ENCODE results near the gene BTBD7.
"Not testable (repeated sequence)": the region's sequence is repeated elsewhere in the genome, so short reads cannot be mapped to it uniquely, and the experiment has no call there.

The BTBD7 gene, protein sequence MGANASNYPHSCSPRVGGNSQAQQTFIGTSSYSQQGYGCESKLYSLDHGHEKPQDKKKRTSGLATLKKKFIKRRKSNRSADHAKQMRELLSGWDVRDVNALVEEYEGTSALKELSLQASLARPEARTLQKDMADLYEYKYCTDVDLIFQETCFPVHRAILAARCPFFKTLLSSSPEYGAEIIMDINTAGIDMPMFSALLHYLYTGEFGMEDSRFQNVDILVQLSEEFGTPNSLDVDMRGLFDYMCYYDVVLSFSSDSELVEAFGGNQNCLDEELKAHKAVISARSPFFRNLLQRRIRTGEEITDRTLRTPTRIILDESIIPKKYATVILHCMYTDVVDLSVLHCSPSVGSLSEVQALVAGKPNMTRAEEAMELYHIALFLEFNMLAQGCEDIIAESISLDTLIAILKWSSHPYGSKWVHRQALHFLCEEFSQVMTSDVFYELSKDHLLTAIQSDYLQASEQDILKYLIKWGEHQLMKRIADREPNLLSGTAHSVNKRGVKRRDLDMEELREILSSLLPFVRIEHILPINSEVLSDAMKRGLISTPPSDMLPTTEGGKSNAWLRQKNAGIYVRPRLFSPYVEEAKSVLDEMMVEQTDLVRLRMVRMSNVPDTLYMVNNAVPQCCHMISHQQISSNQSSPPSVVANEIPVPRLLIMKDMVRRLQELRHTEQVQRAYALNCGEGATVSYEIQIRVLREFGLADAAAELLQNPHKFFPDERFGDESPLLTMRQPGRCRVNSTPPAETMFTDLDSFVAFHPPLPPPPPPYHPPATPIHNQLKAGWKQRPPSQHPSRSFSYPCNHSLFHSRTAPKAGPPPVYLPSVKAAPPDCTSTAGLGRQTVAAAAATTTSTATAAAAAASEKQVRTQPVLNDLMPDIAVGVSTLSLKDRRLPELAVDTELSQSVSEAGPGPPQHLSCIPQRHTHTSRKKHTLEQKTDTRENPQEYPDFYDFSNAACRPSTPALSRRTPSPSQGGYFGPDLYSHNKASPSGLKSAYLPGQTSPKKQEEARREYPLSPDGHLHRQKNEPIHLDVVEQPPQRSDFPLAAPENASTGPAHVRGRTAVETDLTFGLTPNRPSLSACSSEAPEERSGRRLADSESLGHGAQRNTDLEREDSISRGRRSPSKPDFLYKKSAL

DNA sequence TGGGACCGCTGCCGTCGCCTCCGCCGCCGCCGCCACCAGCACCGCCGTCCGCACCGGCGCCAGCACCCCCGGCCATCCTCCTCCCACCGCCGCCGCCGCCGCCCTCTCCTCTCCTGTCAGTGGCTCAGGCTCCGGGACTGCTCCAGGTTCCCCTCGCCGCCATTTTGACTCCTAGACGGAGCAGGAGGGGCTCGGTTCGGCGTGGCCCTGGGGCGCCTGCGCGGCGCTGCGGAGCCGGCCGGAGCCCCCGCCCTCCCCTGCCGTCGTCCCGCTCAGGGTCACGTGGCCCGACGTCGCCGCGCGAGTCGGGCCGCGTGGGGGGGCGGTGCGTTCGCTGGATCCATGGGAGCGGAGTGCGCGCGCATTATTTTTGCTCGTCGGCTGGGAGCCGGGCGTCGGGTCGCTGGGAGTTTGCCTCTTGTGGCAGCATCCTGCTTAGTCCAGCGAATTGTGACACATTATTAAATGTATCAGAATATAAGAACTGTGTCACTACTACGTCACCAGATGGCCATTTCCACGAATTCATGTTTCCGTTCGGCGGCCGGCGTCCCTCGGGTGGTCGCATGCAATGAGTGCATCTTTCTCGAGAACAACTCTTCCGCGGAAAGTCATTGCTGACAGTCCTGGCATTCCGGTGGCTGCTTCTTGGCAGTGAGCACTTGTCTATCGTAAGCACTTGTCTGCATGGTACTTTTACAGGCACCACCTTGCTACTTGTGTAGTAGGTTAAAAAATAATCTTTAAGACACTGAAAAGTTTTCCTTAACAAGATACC lies at the start of gene BTBD7:
BTBD7 (minus strand) TSS at position 184 of the 778 bp plus-strand sequence. CDS start 36,985 bp downstream, outside the sequence.
- DNase-seq = peak; percentile 92

DNA sequence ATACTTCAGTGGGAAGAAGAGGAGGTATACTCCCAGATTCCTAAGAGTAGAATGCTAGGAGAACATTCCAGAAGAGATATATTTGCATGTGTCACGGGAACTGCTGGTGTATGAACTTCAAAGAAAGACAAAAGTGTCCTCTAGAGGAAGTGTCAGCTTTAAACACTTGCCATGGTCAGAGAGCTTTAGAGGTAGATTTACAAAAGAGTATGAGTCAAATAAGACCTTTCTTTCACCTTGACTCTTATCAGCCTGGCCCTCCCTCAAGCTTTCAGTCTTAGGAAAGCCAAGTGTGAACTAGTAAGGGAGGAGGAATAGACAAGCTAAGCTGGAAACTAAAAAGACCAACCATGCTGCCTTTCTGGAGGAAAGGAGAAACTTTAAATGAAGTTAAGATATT lies 48.8 kb upstream of the BTBD7 start:
- no peak for DNase-seq

DNA sequence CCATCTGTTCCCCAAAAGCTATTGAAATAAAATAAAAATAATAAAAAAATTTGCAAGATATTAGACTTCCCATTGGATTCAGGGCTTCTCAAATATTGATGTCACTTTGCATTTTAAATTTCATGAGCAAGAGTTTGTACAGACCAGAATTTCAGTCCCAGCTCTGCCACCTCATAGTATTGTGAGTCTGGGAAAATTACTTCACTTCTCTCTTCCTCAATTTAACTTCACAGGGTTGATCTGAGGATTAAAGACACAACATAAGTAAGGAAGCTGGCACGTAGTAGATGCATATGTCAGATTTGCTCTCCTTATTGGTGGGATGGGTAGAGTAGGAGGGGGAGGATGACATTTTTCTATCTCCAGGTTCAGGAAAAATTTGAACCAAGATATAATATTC lies 47.0 kb upstream of the BTBD7 start:
- DNase-seq = no peak

DNA sequence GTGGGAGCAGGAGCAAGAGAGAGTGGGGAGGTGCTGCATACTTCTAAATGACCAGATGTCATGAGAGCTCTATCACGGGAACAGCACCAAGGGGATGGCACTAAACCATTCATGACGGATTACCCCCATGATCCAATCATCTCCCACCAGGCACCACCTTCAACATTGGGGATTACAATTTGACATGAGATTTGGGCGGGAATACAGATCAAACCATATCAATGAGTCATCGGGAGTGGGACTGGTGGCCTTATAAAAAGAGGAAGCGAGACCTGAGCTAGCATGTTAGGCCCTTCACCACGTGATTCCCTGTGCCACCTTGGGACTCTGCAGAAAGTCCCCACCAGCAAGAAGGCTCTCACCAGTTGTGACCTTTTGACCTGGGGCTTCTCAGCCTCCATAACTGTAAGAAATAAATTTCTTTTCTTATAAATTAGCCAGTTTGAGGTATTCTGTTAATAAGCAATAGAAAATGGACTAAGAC lies 42.9 kb upstream of the BTBD7 start:
- DNase-seq = no peak

DNA sequence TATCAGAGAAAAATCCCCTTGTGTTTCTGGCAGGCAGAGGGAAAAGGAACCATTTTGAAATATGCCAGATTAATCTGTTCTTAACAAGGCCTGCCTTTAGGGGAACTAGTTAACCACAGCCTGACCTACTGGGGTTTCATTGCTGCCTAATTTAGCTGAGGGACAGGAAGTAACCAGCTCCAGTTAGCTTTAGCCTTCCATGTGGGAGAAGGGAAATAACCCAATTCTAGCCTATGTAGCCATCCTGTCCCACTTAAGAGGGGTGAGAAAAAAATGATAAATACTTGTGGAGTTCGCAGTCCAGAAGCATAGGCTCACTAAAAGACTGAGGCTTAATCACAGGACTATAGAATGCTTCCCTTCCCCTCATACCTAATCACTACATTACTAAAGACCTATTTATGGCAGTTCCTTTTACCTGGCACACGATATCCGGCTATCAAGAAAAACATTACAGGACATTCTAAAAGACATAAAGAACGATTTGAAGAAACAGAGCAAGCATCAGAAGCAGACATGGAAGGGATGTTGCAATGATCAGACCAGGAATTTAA lies 37.0 kb upstream of the BTBD7 start:
- DNase-seq = no peak

DNA sequence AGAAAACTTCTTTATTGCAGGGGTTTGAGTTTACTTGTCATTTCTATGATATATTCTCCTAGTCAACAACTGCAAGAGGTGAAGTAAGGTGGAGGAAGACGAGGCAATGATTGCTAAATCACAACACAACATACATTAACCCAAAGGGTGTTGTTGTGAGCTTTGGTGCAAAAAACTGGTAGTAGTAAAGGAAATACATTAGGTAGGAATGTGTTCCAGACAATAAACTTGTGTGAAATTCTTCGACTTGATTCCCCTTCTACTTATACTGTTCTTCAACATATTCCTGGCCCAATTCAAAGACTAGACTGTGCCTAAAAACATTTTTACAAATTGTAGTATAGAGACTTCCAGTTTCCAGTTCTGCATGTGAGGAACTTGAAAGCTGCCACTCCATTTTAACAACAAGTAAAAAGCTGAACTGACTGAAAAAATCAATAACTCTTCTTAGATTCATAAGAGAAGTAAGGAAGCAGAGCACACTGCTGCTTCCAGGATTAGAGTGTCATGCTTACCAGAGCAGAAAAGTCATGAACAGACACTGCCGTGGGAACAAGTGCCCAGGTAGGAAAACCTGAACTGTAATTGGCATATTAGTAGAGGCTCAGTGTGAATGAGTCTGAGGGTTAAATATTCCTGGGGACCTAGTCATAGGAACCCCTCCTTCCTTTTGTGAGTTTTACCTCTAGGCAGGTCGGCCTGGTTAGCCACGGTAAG lies 36.3 kb upstream of the BTBD7 start:
- no peak for DNase-seq

DNA sequence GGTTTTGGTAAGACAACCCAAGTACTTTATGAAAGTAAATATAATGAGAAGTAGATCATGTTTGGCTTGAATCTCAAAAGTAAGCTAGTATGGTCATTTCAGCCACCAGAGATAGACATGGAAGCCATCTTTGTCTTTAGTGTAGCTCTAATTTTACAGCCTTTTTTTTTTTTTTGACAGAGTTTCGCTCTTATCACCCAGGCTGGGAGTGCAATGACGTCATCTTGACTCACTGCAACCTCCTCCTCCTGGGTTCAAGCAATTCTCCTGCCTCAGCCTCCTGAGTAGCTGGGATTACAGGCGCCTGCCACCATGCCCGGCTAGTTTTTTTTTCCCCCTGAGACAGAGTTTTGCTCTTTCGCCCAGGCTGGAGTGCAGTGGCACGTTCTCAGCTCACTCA lies 22.0 kb upstream of the BTBD7 start:
- not testable (repeated sequence) for DNase-seq

DNA sequence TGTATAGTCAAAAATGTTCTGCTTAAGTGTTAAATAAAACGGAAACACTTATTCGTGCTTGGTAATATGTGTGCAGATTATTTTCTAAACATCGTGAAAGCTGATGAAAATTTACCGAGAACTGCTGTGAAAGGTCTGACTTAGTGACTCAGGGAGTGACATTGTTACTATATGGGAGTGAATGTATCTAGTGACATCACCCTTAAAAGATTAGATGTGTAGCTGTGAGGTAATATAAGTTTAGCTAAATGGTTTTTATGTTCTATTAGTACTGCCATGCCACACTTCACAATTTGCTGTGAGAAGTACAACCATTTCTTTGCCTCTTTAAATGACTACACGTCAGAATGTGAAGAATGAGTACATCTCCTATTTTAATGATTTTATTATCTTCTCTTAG lies 15.5 kb upstream of the BTBD7 start:
- DNase-seq = no peak

DNA sequence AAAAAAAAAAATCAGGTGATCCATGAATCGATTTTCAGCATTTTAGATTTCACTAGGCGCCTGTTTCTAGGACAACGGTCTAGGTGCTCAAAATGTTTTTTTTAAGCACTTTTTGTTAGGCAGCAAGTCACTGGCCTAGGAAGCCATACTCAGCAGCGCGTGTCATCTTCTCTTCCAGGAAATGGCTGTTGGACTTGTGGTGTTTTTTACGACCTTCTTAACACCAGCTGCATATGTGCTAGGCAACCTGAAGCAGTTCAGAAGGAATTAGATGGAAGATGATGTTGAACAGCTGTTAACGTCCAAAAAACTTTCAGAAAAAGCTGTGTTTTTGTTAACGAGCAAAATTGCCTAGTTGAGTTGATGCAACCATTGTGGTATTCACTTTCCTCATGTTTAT lies 15.0 kb upstream of the BTBD7 start:
- no peak for DNase-seq

DNA sequence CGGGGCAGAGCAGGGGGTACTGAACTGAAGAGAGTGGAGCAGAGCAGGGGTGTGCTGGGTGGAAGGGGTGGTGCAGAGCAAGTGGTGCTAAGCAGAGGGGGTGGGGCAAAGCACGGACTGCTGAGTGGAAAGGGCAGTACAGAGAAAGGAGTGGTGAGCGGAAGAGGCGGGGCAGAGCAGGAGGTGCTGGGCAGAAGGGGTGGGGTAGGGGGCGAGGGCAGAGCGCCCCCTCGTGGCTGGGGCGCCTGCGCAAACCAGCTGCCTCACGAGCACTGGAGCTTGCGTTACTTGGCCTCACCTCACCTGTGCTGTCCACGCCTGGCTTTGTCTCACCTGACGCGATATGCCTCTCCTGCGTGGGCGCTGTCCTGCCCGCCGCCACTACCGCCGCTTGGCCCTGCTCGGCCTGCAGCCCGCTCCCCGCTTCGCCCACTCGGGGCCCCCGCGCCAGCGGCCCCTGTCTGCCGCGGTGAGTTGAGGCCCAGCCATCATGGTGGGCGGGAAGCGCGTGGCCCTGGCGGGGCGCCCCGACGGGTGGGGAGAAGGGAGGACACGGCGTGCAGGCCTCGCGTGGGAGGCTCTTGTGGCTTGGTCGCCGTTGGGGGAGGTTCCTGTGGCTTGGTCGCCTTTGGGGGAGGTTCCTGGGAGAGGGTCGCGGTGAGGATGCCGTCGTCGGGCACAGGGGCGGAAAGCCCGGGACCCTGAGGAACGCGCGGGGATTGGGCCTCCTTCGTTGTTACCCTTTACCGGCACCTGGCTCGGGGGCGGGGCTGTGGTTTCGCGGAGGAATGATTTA lies 14.3 kb upstream of the BTBD7 start, which contains the start of gene COX8C:
COX8C (plus strand) TSS at position 257 of the 796 bp plus-strand sequence; CDS start at position 344, 87 bp downstream.
- DNase-seq = no peak

DNA sequence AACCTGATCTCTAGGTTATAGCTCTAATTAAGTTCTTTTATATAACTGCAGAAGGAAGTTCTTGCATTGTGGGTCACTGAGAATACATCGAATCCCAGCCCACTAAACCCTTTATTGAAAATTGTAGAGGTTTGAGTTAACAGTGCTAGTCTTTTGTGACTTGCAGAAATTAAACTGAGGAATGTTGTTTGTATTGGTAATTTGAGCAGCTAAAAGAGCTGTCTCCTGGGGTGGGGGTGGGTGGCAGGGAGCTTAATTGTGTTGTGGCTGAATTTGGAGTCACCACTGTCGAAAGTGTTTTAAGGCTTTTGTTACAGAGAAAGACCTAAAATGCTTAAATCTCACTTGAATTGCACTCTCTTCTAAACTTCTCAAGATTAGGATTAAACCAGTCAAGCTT lies 11.0 kb upstream of the BTBD7 start:
- no peak for DNase-seq

DNA sequence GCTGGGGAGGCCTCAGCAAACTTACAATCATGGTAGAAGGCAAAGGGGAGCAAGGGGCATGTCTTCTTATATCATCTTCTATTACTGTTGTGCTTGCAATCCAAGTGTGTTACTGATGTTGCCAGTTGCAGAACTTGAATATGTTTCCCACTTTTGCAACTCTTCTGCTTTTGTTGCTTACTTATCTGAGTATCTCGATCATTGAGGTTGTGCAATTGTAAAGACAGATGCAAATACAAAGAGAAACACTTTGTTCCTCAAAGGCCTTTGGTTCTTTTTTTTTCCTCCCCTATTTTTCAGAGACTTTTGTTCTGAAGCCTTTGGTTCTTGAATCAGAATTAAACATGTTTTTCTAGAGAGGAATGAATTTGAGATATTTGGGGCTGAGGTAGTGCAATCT lies 10.4 kb upstream of the BTBD7 start:
- DNase-seq = no peak

DNA sequence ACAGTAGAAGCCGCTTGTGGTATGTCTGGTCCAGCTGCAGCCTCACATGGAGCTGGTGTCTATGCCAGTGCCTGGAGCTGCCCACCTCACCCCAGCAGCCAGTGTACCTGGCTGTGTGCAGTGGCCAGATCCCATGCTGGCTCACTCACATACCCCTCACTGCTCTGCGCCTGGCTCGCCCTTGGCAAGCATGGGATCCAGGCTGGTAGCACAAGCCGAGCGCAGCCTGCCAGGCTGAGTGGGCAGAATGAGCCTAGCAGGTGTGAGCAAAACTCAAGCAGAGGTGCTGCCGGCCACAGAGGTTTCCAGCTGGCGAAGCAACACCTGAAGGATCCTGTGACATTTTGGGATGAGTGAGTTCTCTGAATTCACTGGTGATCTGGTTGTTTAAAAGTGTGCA lies 5.0 kb upstream of the BTBD7 start:
- DNase-seq = no peak

DNA sequence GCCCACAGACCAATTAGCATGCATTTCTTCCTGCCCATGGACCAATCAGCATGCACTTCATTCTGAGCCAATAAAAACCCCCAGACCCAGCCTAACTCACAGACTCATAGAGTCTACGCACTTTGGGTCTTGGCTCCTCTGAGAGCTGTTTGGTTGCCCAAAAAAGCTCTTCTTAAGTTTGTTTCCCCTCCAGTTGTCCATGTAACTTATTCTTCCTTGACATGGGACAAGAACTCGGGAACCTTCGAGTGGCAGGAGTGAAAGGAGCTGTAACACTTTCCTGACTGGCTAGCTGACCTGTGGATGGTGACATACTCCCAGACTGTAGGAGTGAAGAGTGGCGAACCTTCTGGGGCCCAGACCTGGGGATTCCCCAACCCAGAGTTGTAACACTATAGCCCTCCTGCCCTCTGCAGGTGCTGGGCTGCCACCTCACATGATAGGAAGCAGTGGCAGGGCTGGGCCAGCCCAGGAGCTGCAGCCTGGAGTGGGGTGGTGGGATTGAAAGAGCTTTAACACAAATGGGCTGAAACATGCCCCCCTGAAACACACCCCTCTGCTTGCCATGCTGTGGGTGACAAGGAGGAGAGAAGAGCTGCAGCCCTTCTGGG lies 4.4 kb upstream of the BTBD7 start:
- no peak for DNase-seq

DNA sequence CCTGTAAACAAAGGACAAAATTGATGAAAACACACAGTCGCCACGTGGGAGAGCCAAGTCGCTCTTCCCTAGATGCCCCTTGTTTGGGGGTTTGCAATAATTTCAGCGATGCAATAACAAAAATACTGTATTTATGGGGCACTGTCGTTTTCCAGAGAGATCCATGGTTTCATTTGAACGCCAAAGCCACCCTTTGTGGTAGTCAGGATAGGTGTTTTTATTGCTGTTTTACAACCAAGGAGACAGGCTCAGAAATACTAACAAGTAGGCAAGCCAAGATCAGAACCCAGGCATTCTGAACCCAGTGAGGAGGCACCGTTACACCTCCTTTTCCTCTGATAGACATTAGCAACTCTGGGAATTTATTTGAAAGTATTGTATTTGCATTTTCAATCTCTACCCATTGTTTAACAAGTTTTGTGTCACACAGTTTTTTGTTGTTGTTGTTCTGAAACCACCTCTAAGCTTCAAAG lies 831 bp upstream of the BTBD7 start:
- no peak for DNase-seq

DNA sequence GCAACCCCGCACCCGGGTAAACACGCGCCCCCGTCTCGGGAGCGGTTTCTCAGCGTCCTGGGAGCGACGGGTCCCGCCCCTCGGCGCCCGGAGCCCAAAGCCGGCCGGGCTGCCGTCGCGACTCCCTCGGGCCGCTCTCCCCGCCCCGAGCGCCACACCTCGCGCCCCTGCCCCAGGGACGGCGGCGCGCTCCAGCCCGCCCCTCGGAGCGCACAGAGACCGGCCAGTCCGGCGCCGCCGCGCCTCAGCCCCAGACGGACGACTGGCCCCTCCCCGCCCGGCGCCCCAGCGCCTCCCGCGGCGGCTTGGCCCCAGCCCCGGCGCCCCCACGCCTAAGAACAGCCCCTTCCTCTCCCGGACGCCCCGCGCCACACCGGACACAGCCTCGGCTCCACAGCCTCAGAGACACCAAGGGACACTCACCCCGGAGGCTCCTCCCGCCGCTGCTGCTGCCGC lies 411 bp downstream of the BTBD7 start:
- DNase-seq = no peak

DNA sequence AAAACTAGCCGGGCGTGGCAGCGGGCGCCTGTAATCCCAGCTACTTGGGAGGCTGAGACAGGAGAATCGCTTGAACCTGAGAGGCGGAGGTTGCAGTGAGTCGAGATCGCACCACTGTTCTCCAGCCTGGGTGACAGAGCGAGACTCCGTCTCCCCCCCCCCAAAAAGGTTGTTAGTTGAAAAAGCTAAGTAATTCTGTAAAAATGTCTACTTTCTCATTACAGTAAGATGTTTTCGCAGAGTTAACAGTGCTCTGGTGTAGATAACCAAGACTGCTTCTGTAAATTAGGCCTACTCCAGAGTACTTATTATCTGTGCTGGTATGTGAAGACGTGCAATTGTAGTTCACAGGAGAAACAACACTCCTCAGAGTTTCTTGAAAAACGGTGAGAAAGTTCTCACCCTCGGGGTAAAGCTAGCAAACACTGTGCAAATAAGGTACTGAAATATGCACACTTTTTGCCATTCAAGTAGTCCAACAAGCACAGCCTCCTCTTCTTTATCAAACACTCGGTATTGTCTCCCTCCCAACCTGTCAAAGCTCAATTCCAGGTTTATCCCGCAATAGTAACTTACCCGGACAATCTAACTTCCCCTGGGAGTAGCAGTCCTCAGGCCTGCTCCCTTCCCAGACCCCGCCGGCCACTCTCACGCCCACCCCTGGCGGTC lies 974 bp downstream of the BTBD7 start:
- no peak for DNase-seq

DNA sequence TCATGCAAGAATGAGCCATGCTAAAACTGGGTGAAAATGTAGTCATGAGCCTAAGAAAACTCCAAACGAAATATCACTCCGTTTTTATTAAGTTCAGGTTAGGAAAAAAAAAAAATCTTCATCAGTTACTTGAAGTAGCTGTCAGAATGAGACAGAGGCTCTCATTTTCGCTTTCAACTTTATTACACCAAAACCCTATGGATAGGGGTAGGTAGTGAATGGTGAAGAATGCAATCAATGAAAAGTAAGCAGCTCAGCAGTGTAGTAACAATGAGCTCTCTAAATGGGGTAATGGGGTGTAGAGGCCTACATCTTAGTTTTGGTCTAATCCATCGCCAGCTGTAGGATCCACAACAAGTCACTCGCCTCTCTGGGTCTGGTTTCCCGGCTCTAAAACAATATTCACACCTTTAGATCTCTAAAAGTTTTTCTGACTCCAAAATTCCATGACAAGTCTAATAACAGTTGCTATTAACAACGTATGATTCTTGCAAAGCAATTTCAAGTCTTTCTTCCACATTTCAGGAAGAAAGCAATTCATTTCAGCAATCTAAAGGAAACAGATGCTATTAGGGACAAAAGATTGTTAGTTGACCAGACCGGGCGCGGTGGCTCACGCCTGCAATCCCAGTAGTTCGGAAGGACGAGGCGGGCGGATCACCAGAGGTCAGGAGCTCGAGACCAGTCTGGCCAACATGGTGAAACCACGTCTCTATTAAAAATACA lies 1.7 kb downstream of the BTBD7 start:
- no peak for DNase-seq

DNA sequence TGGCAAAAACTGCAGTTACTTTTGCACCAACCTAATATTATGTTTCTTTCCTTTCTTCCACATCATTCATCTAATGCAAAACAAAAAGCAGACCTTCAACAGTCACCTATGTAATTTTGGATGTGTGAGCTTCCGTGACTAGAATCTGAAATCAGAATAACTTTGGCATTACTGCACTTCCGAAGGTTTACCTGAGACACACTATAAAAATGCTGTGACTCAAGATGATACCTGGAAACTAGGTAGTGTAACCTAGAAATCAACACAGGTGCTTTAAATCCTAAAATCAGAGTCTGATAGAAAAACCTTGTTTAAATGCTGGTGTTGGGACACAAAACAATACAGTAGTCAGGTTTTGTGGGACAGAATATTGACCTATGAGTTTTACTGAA lies 2.2 kb downstream of the BTBD7 start:
- DNase-seq = no peak
